HL-60 (cell line): Measurements from ENCODE around the gene BBS5.
A peak's percentile ranks its signal among the peaks of the same experiment; 100 is the strongest.
"Not testable (repeated sequence)": the region's sequence is repeated elsewhere in the genome, so short reads cannot be mapped to it uniquely, and the experiment has no call there.

Source experiments
- DNase-seq, 2 experiments: peaks; one replicate each; pipeline ENCODE4 v3.0.0-alpha.2; 2010 to 2020; ENCODE audit warnings: low read depth in 1 of 2, low spot score in 1 of 2
- H3K27ac ChIP-seq: fragments of 250-450 bp; sonication (Bioruptor Pico); replicated peaks from 2 replicates; pipeline ENCODE4 v1.5.1; 2020; ENCODE audit warnings: mild to moderate bottlenecking, moderate library complexity
- H3K27me3 ChIP-seq: fragments of 250-450 bp; sonication (Bioruptor Pico); 2 replicates; pipeline ENCODE4 v1.5.1; 2021; ENCODE audit warnings: mild to moderate bottlenecking, moderate library complexity; ENCODE audit not compliant: insufficient read depth, poor library complexity, severe bottlenecking
- H3K4me3 ChIP-seq: replicated peaks from 2 replicates; pipeline ENCODE4 v1.5.1; 2011; ENCODE audit warnings: mild to moderate bottlenecking, control low read depth, low read length; ENCODE audit not compliant: insufficient read depth
- GABPA ChIP-seq: IDR thresholded peaks from 2 replicates; pipeline ENCODE4 v1.6.1; 2012; ENCODE audit warnings: low read depth
- POLR2AphosphoS5 ChIP-seq: IDR thresholded peaks from 2 replicates; pipeline ENCODE4 v1.6.1; 2012; ENCODE audit warnings: low read depth
- SPI1 ChIP-seq: IDR thresholded peaks from 2 replicates; pipeline ENCODE4 v1.6.1; 2012; ENCODE audit warnings: low read depth, mild to moderate bottlenecking, borderline replicate concordance
- long read RNA-seq: library from polyadenylated mRNA; unstranded; transcript quantifications from one replicate; pipeline ENCODE4 v2.0.0, GENCODE V29; 2020
- TF ChIP-seq, protein P1 (sequence below): IDR thresholded peaks from one replicate; pipeline ENCODE4 v1.5.1; 2011; ENCODE audit warnings: low read length, control low read depth, inconsistent platforms; ENCODE audit not compliant: insufficient read depth
- TF ChIP-seq, protein P2 (sequence below): IDR thresholded peaks from 2 replicates; pipeline ENCODE4 v1.6.1; 2012; ENCODE audit warnings: low read depth; ENCODE audit not compliant: insufficient replicate concordance

The BBS5 gene
- long read RNA-seq, partial matches to known transcripts, result 5 of 6 reads
- long read RNA-seq, other reads (novel, unspliced or antisense), result 1 of 6 reads

DNA sequence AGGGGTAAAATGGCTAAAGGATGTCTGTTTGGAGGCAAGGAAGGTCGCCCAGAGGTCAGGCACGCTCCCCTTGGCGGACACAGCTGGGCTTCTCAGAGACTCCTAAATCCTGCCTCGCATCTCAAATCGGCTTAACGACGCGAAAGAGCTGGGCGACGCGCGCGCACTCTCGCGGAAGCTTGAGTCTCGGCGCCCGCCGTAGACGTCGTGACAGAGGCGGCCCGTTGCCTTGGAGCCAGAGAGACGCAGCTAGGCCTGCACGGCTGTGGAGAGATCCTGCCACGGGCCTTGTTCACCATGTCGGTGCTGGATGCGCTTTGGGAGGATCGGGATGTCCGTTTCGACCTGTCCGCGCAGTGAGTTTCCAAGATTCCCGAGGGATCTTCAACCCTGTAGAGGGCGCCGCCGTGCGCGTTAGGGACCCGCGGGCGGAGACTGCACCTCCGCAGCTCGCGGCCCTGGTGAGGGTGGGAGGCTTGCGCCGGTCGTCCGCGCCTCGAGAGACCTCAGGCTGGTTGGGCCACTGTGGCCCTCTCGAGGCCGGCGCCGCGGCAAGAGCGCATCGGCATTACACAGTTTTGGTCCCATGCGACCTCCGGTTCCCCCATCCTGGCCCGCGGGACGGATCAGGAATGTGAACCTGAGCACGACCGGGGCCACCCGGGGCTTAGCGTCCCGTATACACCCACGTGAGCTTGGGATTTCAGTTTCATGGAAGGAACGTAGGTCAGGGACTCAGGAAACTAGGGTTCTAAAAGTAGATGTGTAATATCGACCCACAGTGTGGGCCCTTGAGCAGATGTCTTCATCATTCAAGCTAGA, at the start of gene BBS5:
TSS of gene BBS5 (plus strand) at position 238 of the 822 bp plus-strand sequence. CDS start at position 298, 60 bp downstream.
- DNase-seq, result peak; percentile 38 to 80
- H3K27ac ChIP-seq, result peak within 1 kb of the TSS; percentile 8
- H3K27me3 ChIP-seq, result no peaks in the 10 kb centered on the region
- TF ChIP-seq, protein P1, sequence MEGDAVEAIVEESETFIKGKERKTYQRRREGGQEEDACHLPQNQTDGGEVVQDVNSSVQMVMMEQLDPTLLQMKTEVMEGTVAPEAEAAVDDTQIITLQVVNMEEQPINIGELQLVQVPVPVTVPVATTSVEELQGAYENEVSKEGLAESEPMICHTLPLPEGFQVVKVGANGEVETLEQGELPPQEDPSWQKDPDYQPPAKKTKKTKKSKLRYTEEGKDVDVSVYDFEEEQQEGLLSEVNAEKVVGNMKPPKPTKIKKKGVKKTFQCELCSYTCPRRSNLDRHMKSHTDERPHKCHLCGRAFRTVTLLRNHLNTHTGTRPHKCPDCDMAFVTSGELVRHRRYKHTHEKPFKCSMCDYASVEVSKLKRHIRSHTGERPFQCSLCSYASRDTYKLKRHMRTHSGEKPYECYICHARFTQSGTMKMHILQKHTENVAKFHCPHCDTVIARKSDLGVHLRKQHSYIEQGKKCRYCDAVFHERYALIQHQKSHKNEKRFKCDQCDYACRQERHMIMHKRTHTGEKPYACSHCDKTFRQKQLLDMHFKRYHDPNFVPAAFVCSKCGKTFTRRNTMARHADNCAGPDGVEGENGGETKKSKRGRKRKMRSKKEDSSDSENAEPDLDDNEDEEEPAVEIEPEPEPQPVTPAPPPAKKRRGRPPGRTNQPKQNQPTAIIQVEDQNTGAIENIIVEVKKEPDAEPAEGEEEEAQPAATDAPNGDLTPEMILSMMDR, result peak; percentile 12
- TF ChIP-seq SPI1, result no peak
- peak within 1 kb of the TSS; percentile 99 for H3K4me3 ChIP-seq

DNA sequence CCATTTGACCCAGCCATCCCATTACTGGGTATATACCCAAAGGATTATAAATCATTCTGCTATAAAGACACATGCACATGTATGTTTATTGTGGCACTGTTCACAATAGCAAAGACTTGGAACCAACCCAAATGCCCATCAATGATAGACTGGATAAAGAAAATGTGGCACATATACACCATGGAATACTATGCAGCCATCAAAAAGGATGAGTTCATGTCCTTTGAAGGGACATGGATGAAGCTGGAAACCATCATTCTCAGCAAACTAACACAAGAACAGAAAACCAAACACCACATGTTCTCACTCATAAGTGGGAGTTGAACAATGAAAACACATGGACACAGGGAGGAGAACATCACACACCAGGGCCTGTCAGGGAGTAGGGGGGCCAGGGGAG, 47.5 kb upstream of the BBS5 start:
- H3K27ac ChIP-seq, H3K27me3 ChIP-seq, H3K4me3 ChIP-seq, DNase-seq: not testable (repeated sequence)

DNA sequence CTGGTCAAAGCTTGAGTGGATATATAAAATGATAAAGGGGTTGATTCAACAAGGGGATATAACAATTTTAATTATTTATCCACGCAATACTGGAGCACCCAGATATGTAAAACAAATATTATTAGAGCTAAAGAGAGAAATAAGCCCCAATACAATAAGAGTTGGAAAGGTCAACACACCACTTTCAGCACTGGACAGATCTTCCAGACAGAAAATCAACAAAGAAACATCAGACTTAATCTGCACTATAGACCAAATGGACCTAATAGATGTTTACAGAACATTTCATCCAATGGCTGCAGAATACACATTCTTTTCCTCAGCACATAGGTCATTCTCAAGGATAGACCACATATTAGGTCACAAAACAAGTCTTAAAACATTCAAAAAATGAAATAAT, 45.1 kb upstream of the BBS5 start:
- H3K27me3 ChIP-seq, H3K27ac ChIP-seq, H3K4me3 ChIP-seq, DNase-seq: not testable (repeated sequence)
- TF ChIP-seq, protein P2, sequence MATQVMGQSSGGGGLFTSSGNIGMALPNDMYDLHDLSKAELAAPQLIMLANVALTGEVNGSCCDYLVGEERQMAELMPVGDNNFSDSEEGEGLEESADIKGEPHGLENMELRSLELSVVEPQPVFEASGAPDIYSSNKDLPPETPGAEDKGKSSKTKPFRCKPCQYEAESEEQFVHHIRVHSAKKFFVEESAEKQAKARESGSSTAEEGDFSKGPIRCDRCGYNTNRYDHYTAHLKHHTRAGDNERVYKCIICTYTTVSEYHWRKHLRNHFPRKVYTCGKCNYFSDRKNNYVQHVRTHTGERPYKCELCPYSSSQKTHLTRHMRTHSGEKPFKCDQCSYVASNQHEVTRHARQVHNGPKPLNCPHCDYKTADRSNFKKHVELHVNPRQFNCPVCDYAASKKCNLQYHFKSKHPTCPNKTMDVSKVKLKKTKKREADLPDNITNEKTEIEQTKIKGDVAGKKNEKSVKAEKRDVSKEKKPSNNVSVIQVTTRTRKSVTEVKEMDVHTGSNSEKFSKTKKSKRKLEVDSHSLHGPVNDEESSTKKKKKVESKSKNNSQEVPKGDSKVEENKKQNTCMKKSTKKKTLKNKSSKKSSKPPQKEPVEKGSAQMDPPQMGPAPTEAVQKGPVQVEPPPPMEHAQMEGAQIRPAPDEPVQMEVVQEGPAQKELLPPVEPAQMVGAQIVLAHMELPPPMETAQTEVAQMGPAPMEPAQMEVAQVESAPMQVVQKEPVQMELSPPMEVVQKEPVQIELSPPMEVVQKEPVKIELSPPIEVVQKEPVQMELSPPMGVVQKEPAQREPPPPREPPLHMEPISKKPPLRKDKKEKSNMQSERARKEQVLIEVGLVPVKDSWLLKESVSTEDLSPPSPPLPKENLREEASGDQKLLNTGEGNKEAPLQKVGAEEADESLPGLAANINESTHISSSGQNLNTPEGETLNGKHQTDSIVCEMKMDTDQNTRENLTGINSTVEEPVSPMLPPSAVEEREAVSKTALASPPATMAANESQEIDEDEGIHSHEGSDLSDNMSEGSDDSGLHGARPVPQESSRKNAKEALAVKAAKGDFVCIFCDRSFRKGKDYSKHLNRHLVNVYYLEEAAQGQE, result peak; percentile 84

DNA sequence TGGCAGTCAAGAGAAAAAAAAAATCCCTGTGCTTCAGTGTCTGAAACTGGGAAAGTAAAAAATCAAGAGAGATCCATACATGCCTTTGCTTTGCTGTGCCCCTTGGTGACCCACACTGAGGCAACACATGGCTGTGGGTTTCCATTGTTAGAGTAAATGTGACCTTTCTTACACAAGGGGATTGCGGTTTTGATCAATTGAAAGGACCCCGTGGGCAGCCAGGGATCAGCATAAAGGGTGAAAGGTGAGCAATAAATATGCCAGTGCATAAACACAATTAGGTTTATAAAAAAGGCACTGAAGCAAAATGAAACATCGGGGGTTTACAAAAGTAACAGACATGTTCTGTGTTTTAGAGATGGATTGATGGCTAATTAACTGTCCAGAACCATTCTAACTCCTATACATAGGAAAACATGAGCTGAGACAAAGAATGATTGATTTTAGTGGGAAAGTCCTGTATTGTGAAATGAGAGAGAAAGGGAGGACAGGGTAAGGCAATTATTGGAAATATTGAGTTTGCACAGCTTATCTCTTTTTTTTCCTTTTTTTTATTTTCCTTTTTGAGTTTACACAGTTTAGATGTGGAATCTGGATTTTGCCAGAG, 40.7 kb upstream of the BBS5 start:
- TF ChIP-seq GABPA (no peak), SPI1 (no peak), POLR2AphosphoS5 (no peak)
- TF ChIP-seq, protein P1, result no peak
- TF ChIP-seq, protein P2, result no peak
- Histone ChIP-seq H3K27me3 (peaks cover 6% of the 10 kb centered on the region), H3K4me3 (no peak overlapping the region), H3K27ac (no peak overlapping the region)
- no peak for DNase-seq

DNA sequence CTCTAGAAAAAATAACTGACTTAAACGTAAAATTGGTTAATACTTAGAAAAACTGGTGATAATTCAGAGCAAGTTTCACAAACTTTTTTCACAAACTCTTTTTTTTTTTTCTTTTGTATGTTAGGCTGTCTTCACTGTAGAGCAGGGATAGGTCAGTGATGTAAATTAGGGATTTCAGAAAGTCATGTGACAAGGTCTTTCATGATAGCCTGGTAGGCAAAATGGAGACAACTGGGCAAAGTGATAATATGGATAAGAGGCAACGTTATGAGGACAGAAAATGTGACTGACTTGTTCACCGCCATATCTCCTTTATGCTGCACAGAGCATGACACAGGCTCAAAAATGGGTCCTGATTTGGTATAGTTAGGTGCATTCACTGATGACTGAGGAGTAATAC, 39.4 kb upstream of the BBS5 start:
- DNase-seq, result no peak
- H3K27ac ChIP-seq, result no peak overlapping the region
- no peak overlapping the region for H3K4me3 ChIP-seq
- peaks cover 6% of the 10 kb centered on the region for H3K27me3 ChIP-seq
- TF ChIP-seq GABPA (no peak), POLR2AphosphoS5 (no peak), SPI1 (no peak)
- TF ChIP-seq, protein P1, result no peak
- TF ChIP-seq, protein P2, result no peak
